GM19452 (cell line): Measurements from ENCODE around the gene TMEM80.

Source experiments
- ATAC-seq: cut with Tn5 transposase; IDR thresholded peaks from one replicate; pipeline ENCODE4 v1.9.1; 2021; ENCODE audit not compliant: unreplicated experiment

Gene TMEM80

DNA sequence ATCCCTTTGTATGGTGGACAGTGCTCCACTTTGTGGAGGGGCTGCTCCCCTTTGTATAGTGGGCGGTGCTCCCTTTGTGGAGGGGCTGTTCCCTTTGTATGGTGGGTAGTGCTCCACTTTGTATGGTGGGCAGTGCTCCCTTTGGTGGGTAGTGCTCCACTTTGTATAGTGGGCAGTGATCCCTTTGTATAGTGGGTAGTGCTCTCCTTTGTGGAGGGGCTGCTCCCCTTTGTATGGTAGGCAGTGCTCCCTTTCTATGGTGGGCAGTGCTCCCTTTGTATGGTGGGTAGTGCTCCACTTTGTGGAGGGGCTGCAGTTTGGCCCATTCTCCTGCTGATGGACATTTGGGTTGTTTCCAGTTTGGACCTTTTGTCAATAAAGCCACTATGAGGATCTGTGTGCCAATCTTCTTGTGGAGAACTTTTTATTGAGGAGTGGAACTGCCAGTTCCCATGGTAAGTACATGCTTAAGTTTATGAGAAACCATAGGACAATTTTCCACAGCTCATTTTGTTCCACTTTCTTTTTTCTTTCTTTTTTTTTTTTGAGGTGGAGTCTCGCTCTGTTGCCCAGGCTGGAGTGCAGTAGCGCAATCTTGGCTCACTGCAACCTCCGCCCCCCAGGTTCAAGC, 47.1 kb downstream of the TMEM80 start:
- ATAC-seq = no peak

DNA sequence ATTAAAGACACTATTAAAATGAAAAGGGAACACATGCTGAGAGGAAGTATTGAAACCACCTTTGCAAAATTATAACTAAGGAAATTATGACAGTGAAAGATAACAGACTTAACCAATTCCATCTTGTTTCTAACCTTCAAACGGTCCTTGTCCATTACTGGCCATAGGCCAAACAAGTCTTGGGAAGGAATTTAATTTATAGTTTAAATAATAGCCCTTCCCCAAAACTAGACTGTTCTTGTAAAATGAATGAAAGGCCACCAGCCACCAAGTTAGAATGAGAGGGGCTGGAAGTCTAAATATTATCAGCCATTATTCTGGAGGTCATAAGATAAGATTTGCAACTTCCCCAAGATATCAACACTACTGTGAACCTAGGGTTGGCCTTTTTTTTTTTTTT, 49.8 kb downstream of the TMEM80 start:
- ATAC-seq = no peak

DNA sequence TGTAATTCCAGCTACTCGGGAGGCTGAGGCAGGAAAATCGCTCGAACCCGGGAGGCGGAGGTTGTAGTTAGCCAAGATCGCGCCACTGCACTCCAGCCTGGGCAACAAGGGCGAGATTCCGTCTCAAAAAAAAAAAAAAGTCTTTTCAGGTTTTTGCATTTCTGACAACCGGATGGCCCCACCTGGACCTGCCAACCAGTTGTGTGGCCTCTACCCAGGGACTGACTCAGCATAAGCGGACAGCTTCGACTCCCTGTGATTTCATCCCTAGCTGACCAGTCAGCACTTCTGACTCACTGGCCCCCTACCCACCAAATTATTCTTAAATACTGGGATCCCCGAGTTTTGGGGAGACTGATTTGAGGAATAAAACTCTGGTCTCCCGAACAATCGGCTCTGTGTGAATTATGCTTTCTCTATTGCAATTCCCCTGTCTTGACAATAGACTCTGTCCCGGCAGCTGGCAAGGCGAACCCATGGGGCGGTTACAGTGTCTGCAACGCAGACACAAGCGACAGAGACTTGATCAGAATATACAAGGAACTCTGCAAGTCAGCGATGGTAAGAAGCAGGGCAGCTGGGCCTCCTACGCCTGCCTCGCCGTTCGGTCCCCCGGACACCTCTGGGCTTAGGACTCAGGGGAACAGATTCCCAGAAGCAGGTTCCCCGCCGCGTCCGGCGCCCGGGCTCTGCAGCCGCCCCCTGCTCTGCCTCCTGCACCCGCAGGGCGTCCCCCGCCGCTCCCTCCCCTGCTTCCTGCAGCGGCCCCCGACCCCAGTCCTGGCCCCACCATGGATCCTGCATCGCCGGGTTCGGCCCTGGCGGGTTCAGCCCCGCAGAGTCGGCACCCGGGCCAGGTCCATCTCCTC, 50.9 kb downstream of the TMEM80 start:
- peak; percentile 23 for ATAC-seq

DNA sequence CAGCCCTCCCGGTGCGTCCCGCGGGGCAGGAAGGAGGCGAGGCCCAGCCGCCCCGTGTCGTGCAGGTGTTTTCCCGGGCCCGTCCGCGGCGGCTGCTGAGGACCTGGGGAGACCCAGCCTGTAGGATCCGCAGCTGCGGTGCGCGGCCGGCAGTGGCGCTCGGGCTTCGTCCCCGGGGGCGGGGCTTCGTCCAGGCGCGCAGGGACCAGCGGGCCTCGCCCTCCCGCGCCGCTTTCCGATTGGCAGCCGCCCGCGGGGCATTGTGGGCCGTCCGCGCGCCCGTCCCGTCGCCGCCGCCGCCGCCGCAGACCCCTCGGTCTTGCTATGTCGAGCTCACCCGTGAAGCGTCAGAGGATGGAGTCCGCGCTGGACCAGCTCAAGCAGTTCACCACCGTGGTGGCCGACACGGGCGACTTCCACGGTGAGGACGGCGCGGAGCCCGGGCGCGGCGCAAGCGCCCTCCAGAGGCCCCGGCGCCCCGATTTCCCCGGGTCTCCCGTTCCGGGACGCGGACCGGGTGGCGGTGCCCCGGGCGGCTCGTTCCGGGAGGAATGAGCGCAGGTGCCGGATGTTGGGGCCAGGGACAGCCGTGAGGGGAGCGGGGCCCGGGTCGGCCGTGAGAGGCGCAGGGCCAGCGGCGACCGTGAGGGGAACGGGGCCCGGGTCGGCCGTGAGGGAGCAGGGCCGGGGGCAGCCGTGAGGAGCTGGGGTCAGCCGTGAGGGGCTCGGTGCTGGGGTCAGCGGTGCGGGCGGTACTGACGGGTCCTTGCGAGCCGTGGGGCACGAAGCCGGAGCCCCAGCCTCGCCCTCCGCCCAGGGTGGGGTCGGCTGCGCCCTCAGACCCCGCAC, 51.8 kb downstream of the TMEM80 start, which contains the start of gene TALDO1:
TALDO1 (plus strand) TSS at position 307 of the 849 bp plus-strand sequence; CDS start at position 325, 18 bp downstream.
- ATAC-seq = peak; percentile 82

DNA sequence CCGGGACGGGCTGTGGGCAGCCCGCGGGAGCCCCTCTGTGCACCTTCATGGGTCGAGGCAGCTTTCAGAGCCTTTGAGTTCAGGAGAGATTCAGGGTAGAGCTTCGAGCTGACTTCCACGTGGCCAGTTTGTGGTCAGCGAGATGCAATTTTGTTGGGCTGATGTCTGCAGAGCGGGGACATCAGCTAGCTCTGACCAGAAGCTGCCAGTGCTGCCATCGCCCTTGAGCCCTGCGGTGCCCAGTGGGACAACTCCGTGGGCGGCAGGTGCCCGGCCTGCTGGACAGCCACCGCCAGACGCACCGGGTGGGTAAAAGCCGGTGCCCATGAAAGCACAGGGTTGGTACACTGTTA, 52.4 kb downstream of the TMEM80 start:
- ATAC-seq = peak; percentile 27

DNA sequence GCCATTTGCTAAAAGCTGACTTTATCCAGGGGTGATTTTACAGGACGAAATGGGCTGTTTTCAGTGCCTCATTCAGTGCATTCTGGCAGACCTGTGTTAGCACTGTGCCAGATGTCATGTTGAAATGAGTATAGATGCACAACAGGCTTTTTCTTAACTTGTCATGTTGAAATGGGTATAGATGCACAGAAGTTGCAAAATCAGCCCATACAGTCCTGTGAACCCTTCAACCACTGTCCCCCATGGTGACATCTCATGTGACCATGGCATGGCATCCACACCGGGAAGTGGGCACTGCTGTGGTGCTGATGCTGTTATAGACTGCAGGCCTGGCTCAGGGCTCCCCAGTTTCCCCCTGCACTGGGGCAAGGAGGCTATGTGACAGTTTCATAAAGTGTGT, 54.1 kb downstream of the TMEM80 start:
- ATAC-seq = no peak
